HUES64 (cell line): Measurements from ENCODE around the gene SLC4A5.
A peak's percentile ranks its signal among the peaks of the same experiment; 100 is the strongest.
"Not testable (repeated sequence)": the region's sequence is repeated elsewhere in the genome, so short reads cannot be mapped to it uniquely, and the experiment has no call there.

Experiments used
- H3K27ac ChIP-seq: 2 replicates; pipeline ENCODE4 v1.7.0; 2013; ENCODE audit warnings: low read depth, low read length, inconsistent platforms
- H3K27me3 ChIP-seq: 2 replicates; pipeline ENCODE4 v1.6.1; 2013; ENCODE audit warnings: mild to moderate bottlenecking, low read length; ENCODE audit not compliant: insufficient read depth
- H3K36me3 ChIP-seq: 2 replicates; pipeline ENCODE4 v1.6.1; 2013; ENCODE audit warnings: mild to moderate bottlenecking, low read length; ENCODE audit not compliant: insufficient read depth
- H3K4me1 ChIP-seq: 2 replicates; pipeline ENCODE4 v1.6.1; 2013; ENCODE audit warnings: mild to moderate bottlenecking, low read length, moderate library complexity; ENCODE audit not compliant: insufficient read depth
- H3K4me3 ChIP-seq: 2 replicates; pipeline ENCODE4 v1.5.1; 2013; ENCODE audit warnings: mild to moderate bottlenecking, low read length, moderate library complexity
- H3K9ac ChIP-seq: 2 replicates; pipeline ENCODE4 v1.6.1; 2013; ENCODE audit warnings: mild to moderate bottlenecking, low read depth, low read length
- H3K9me3 ChIP-seq: 2 replicates; pipeline ENCODE4 v1.6.1; 2013; ENCODE audit warnings: low read depth, low read length; ENCODE audit not compliant: insufficient read depth
- WGBS: fragments of 150-250, 120-280 bp; methylation state at CpG from one replicate; pipeline ENCODE4 v1.1.7; 2013; ENCODE audit warnings: missing lambda C conversion rate; 5-methylcytosine and 5-hydroxymethylcytosine counted together

Gene SLC4A5

DNA sequence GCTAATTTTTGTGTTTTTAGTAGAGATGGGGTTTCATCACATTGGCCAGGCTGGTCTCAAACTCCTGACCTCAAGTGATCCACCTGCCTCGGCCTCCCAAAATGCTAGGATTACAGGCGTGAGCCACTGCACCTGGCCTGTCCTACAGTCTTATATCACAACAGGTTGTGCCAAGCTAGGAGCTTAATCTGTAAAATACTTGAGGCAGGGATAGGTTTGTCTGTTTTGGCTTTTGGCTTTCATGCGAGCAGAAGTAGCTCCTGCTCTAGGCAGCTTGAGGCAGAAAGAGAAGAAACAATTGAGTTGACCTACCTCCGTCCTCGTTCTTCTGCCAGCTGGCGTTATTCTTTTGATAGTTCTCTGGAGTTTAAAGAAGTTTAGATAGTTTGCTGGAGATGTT, 127.4 kb downstream of the SLC4A5 start:
- not testable (repeated sequence) for H3K4me1 ChIP-seq, H3K27ac ChIP-seq, H3K9me3 ChIP-seq, H3K27me3 ChIP-seq, H3K4me3 ChIP-seq, H3K9ac ChIP-seq
- peaks cover 91% of the 10 kb centered on the region for H3K36me3 ChIP-seq
- WGBS, result 97% methylated on average over 6 of the region's 6 CpGs

DNA sequence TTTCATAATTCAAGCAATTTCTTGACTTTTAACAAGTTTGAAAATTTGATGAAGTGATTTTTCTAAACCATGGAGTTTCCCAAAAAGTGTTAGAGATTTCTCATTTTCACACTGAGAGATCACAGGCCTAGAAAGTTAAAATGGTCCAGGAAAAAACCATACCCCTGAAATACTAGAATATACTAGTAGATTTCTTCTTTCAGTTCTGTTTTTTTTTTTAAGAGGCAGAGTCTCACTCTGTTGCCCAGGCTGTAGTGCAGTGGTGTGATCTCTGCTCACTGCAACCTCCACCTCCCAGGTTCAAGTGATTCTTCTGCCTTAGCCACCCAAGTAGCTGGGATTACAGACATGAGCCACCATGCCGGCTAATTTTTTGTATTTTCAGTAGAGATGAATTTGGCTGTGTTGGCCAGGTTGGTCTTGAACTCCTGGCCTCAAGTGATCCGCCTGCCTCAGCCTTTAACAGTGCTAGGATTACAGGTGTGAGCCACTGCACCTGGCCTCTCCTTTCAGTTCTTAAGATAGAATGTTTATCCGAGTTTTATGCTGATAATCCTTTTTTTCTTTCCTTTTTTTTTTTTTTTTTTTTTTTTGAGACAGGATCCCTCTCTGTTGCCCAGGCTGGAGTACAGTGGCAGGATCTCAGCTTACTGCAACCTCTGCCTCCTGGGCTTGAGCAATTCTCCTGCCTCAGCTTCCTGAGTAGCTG, 130.4 kb downstream of the SLC4A5 start:
- Histone ChIP-seq H3K36me3 (peaks cover 96% of the 10 kb centered on the region), H3K27ac (no peak overlapping the region), H3K4me1 (no peaks in the 10 kb centered on the region), H3K9ac (no peak overlapping the region), H3K9me3 (no peaks in the 10 kb centered on the region), H3K27me3 (no peaks in the 10 kb centered on the region), H3K4me3 (no peak overlapping the region)
- WGBS, result 94% methylated on average over 3 of the region's 3 CpGs

DNA sequence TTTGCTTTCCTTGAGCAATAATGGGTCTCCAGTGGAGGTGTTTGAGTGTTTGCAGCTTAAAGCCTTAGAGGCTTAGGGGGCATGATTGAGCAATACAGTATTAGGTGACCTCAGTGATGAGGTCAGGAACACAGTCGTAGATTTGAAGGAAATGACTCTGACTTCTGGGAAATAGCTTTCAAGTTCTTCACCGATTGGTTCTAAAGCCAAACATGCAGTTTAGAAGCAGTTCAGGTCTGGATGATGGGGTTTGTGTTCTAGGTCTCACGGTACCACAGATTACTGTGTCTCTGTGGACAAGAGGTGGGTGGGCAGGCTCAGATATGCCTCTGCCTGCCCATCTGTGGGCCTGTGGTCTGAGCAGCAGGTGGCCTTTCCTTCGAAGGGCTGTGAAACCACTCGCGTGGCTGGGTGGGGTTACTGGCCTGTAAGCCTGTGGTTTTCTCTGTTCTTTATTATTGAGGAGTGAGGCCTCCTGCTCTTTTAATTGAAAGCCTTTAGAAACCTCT, 137.0 kb downstream of the SLC4A5 start:
- H3K4me3 ChIP-seq, result no peak overlapping the region
- no peak overlapping the region for H3K27ac ChIP-seq
- H3K27me3 ChIP-seq, result no peaks in the 10 kb centered on the region
- H3K9me3 ChIP-seq, result no peaks in the 10 kb centered on the region
- peaks cover 15% of the 10 kb centered on the region for H3K4me1 ChIP-seq
- H3K9ac ChIP-seq, result no peak overlapping the region; the same call in 1 of the 2 replicates
- WGBS, result 86% methylated on average over 6 of the region's 6 CpGs
- peaks cover 92% of the 10 kb centered on the region for H3K36me3 ChIP-seq

DNA sequence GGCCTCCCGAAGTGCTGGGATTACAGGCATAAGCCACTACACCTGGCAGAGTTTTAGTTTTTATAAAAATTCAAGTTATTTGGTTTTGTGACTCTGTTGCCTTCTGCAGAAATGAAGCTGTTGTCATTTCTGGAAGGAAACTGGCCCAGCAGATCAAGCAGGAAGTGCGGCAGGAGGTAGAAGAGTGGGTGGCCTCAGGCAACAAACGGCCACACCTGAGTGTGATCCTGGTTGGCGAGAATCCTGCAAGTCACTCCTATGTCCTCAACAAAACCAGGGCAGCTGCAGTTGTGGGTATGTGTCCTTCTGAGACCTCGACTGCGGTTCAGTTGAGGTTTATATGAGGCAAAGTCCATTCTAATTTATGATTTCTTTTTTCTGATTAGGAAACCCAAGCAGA, 137.6 kb downstream of the SLC4A5 start:
- Histone ChIP-seq H3K27me3 (no peaks in the 10 kb centered on the region), H3K9me3 (no peaks in the 10 kb centered on the region), H3K4me3 (no peak overlapping the region), H3K9ac (no peak overlapping the region), H3K36me3 (peaks cover 88% of the 10 kb centered on the region), H3K27ac (no peak overlapping the region; the same call in 1 of the 2 replicates), H3K4me1 (peaks cover 18% of the 10 kb centered on the region)
- 89% methylated on average over 6 of the region's 6 CpGs for WGBS

DNA sequence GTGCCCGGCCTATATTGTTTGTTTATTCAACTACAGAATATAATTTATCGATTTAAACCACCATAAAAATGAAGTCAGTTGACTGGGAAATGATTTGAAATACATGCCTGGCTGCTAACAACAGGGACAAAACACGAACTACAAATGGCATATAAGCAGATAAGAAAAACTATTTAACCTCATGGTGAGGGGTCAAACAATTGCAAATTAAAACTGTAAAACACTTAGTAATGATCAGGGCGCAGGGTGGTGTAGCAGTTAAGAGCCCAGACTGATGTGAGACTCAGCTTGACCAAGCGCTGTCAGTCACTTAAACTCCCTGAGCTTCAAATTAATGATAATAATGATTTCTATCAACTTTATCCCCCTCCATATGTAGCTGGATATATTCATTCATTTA, 138.1 kb downstream of the SLC4A5 start:
- Histone ChIP-seq H3K4me1 (peaks cover 23% of the 10 kb centered on the region), H3K4me3 (no peak overlapping the region), H3K9ac (no peak overlapping the region), H3K27ac (no peak overlapping the region), H3K36me3 (peaks cover 87% of the 10 kb centered on the region), H3K27me3 (no peaks in the 10 kb centered on the region), H3K9me3 (no peaks in the 10 kb centered on the region)
- 71% methylated on average over 3 of the region's 5 CpGs for WGBS

DNA sequence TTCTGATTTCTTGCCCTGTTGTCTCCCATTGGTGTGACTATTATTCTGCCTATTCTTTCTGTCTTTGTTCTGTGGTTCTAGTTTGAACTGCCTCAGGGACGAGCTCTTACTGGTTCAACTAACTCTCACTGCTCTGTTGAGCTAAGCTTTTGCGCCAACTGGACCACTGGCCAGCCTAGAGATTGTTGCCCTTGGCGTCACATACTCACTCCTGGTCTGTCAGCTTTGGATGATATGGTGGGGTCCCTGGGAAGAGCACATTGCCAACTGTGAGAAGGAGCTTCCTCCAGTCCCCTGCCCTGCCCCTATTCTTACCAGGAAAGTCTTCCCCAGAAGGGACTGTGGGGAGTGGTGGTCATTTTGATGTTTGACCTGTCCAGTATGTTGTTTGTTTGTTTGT, 138.8 kb downstream of the SLC4A5 start:
- 94% methylated on average over 3 of the region's 3 CpGs for WGBS
- no peaks in the 10 kb centered on the region for H3K9me3 ChIP-seq
- H3K4me1 ChIP-seq, result peaks cover 26% of the 10 kb centered on the region
- H3K27me3 ChIP-seq, result no peaks in the 10 kb centered on the region
- H3K36me3 ChIP-seq, result peaks cover 81% of the 10 kb centered on the region
- H3K4me3 ChIP-seq, result no peak overlapping the region
- H3K27ac ChIP-seq, result no peak overlapping the region
- H3K9ac ChIP-seq, result no peak overlapping the region

DNA sequence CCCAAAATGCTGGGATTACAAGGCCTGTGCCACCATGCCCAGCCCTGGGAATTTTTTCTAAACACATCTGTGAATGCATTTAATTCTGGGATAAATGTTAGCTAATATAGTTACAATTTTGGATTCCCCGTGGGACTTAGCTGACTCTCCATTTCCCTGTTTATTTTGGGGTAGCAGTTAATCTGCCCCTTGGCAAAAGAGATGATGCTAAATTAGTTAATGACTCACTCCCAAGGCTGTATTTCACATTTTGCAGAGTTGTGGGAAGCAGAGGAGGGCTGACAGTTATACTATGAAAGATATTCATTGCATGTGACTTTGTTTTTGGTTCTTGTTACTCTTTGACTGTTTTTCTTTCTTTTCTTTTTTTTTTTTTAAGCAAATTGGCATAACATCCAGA, 141.6 kb downstream of the SLC4A5 start:
- no peak overlapping the region for H3K9ac ChIP-seq
- WGBS, result 85% methylated on average over 1 of the region's 1 CpG
- H3K9me3 ChIP-seq, result no peaks in the 10 kb centered on the region
- H3K27me3 ChIP-seq, result peaks cover 3% of the 10 kb centered on the region; the same call in 1 of the 2 replicates
- H3K27ac ChIP-seq, result no peak overlapping the region
- peak overlapping the region; percentile 14; the same call in 1 of the 2 replicates for H3K4me3 ChIP-seq
- H3K36me3 ChIP-seq, result peaks cover 56% of the 10 kb centered on the region
- peaks cover 26% of the 10 kb centered on the region for H3K4me1 ChIP-seq

DNA sequence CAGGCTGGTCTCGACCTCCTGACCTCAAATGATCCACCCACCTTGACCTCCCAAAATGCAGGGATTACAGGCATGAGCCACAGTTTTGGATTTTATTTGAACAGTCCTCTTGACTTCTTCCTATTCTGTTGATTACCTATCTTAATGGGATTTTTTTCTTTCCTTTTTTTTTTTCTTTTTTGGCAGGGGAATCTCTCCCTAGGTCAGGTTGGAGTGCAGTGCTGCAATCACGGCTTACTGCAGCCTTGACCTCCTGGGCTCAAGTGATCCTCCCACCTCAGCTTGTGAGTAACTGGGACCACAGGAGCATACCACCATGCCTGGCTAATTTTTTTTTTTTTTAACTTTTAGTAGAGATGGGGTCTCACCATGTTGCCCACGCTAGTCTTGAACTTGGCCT, 142.0 kb downstream of the SLC4A5 start:
- Histone ChIP-seq H3K4me1 (peaks cover 24% of the 10 kb centered on the region), H3K27ac (no peak overlapping the region), H3K9me3 (no peaks in the 10 kb centered on the region), H3K27me3 (peaks cover 3% of the 10 kb centered on the region; the same call in 1 of the 2 replicates), H3K4me3 (peak overlapping the region; percentile 14; the same call in 1 of the 2 replicates), H3K36me3 (peaks cover 52% of the 10 kb centered on the region), H3K9ac (no peak overlapping the region)
- 88% methylated on average over 3 of the region's 3 CpGs for WGBS

DNA sequence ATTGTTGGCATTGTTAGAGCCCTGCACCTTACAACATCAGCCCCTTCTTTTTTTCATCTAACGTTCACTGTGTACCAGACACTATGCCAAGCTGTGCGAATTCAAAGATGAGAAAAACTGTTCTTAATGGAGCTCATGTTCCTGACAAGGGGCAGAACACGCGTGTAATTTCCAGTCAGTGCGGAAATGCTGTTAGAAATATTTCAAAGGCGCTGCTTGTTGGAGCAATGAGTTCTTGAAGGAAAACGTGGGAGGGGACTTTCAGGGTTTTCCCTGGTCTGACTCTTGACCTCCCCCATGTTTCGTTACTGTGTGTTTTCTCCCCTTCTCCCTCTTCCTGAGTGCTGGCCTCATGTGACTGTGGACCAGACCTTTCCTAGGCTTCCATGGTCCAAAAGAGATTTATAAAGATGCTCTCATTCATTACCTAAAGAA, 143.3 kb downstream of the SLC4A5 start:
- Histone ChIP-seq H3K4me3 (peak overlapping the region; percentile 75), H3K27me3 (peaks cover 3% of the 10 kb centered on the region; the same call in 1 of the 2 replicates), H3K27ac (peak overlapping the region; percentile 16; the same call in 1 of the 2 replicates), H3K4me1 (peaks cover 19% of the 10 kb centered on the region), H3K36me3 (peaks cover 39% of the 10 kb centered on the region), H3K9me3 (no peaks in the 10 kb centered on the region), H3K9ac (peak overlapping the region; percentile 99)
- WGBS, result 11% methylated on average over 8 of the region's 8 CpGs

DNA sequence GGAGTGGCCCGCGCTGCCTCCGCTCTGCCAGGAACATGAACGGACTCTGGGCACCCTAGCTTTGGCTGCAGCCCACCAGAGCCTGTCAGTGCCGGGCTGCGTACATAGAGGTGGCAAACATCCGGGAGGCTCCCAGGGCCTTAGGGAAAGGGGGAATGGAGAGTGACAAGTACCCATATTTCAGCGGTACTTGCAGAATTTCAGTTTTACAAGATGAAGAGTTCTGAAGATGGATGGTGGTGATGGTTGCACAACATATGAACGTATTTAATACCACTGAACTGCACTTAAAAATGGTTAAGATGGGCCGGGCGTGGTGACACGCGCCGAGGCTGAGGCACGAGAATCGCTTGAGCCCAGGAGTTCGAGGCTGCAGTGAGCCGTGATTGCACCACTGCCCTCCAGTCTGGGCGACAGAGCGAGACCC, 143.9 kb downstream of the SLC4A5 start:
- Histone ChIP-seq H3K9ac (peak overlapping the region; percentile 99), H3K4me3 (peak overlapping the region; percentile 75), H3K27ac (peak overlapping the region; percentile 99; the same call in 1 of the 2 replicates), H3K9me3 (no peaks in the 10 kb centered on the region), H3K27me3 (peaks cover 3% of the 10 kb centered on the region; the same call in 1 of the 2 replicates), H3K36me3 (peaks cover 34% of the 10 kb centered on the region), H3K4me1 (peaks cover 14% of the 10 kb centered on the region)
- under 1% methylated on average over 18 of the region's 20 CpGs for WGBS

DNA sequence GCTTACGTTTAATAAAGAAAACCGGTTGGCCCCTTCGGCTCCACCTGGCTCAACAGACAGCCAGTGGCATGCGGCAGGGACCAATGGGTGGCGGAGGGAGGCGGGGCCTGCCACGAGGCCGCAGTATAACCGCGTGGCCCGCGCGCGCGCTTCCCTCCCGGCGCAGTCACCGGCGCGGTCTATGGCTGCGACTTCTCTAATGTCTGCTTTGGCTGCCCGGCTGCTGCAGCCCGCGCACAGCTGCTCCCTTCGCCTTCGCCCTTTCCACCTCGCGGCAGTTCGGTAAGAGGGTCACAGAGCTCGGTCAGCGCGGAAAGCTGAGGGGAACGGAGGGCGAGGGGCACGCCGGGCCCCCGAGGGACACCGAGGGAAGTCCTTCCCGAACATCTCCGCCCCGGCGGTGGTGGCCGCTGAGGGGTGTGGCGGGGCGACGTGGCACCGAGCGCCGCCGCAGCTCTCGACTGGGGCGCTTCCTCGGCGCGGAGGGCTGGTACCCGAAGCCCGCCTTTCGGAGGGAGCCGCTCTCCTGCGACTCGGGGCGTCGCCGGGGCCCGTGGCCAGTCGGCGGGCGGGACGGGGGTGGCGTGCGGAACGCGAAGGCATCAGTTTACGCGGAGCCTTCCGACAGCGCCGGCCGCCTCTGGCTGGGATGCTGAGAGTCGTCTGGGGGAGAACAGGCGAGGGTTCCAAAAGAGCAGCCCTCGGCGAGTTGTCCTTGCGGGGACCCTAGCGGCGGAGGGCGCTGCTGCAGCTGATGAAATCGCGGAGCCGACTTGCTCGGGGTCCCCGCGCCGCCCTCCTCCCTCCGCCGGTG, 144.5 kb downstream of the SLC4A5 start, which contains the start of gene MTHFD2:
Gene MTHFD2 (plus strand): TSS at position 155 of the 814 bp plus-strand sequence. CDS start 27 bp downstream, at position 182.
- Histone ChIP-seq H3K9ac (peak within 1 kb of the TSS; percentile 99), H3K9me3 (no peaks in the 10 kb centered on the region), H3K4me3 (peak within 1 kb of the TSS; percentile 75), H3K27ac (peak within 1 kb of the TSS; percentile 99), H3K36me3 (peaks cover 29% of the 10 kb centered on the region), H3K27me3 (peaks cover 3% of the 10 kb centered on the region; the same call in 1 of the 2 replicates), H3K4me1 (peaks cover 11% of the 10 kb centered on the region)
- under 1% methylated on average over 96 of the region's 96 CpGs for WGBS
